K562 (cell line): ENCODE data around the gene CTBS. TPM values are rescaled to one million over a fixed set of nuclear protein-coding genes. Genes with fewer than 3 reads are reported as not detected.

ENCODE experiments used
- ELF2 ChIP-seq: fragments of 250-450 bp; sonication (Bioruptor Pico); IDR thresholded peaks from 2 replicates; pipeline ENCODE4 v1.5.0; 2021; ENCODE audit warnings: mild to moderate bottlenecking
- ETV1 ChIP-seq: fragments of 450-650 bp; conservative IDR thresholded peaks from 2 replicates; pipeline ENCODE4 v1.6.1; 2016; ENCODE audit warnings: missing genetic modification characterization, control low read depth, low read depth, missing compliant biosample characterization
- GMEB1 ChIP-seq: fragments of 250-450 bp; sonication (Bioruptor Pico); IDR thresholded peaks from 2 replicates; pipeline ENCODE4 v1.4.0; 2020; ENCODE audit warnings: mild to moderate bottlenecking
- IFI16 ChIP-seq: fragments of 250-450 bp; sonication (Bioruptor Pico); IDR thresholded peaks from 2 replicates; pipeline ENCODE4 v2.1.2; 2022; ENCODE audit warnings: mild to moderate bottlenecking, inconsistent platforms
- MLLT1 ChIP-seq, 2 experiments: fragments of 450-650 bp; IDR thresholded peaks; 2 replicates each; pipeline ENCODE4 v1.6.1; 2016
- PRDM10 ChIP-seq: fragments of 450-650 bp; IDR thresholded peaks from 2 replicates; pipeline ENCODE4 v1.6.1; 2018; ENCODE audit not compliant: partially characterized antibody
- RAD21 ChIP-seq, 2 experiments: fragments of 250-450 bp in 1 of 2; fragments of 450-650 bp in 1 of 2; sonication (Bioruptor Pico) in 1 of 2; formaldehyde crosslinking in 1 of 2; IDR thresholded peaks in 1 of 2; conservative IDR thresholded peaks in 1 of 2; 2 replicates each; pipeline versions ENCODE4 v1.4.0 to v1.8.0; 2020 to 2022; ENCODE audit warnings: mild to moderate bottlenecking in 2 of 2, moderate library complexity in 1 of 2
- THRAP3 ChIP-seq: fragments of 450-650 bp; IDR thresholded peaks from 2 replicates; pipeline ENCODE4 v1.6.1; 2016; ENCODE audit warnings: mild to moderate bottlenecking, inconsistent platforms, borderline replicate concordance
- ZBTB34 ChIP-seq: fragments of 250-450 bp; sonication (Bioruptor Pico); IDR thresholded peaks from 2 replicates; pipeline ENCODE4 v1.8.0; 2021; ENCODE audit warnings: mild to moderate bottlenecking, moderate library complexity
- ZKSCAN3 ChIP-seq: fragments of 250-450 bp; sonication (Bioruptor Pico); IDR thresholded peaks from 2 replicates; pipeline ENCODE4 v1.4.0; 2020
- ZNF398 ChIP-seq: fragments of 250-450 bp; sonication (Bioruptor Pico); IDR thresholded peaks from 2 replicates; pipeline ENCODE4 v1.8.0; 2021; ENCODE audit warnings: moderate library complexity, mild to moderate bottlenecking, inconsistent platforms
- polyA plus RNA-seq, 8 experiments: library from polyadenylated mRNA; depleted of rRNA in 4 of 8; stranded (reverse) in 5 of 8; unstranded in 3 of 8; fragments of >200 nt; fragmentation: Nextera tagmentation in 2 of 8; fragmentation: Illumina TruSeq in 1 of 8; extraction: Ambion mirVana in 2 of 8; extraction: Trizol in 1 of 8; gene quantifications; 2 replicates each; pipeline versions ENCODE4 v1.2.1 to v1.2.3, GENCODE V29; 2011 to 2014; ENCODE audit warnings: inconsistent platforms in 1 of 8, missing spikeins in 1 of 8
- total RNA-seq, 7 experiments: library from RNA; depleted of rRNA in 6 of 7; stranded (reverse); fragments of >200 nt in 6 of 7; fragmentation: Illumina TruSeq in 2 of 7; extraction: Trizol in 2 of 7; gene quantifications; 2 replicates each; pipeline versions ENCODE4 v1.2.1 to v1.2.3, GENCODE V29; 2011 to 2021; ENCODE audit warnings: low replicate concordance in 1 of 7
- TF ChIP-seq, protein P1 (sequence below): sonication (generic); IDR thresholded peaks from 2 replicates; pipeline ENCODE4 v1.6.1; 2016

CTBS gene
- total and polyA plus RNA-seq, 9 of the 15 experiments (the other 6 are each of a cell fraction or from before 2014, with no cell fraction given), result 3.0 to 19.8 (median 9.9) TPM

DNA sequence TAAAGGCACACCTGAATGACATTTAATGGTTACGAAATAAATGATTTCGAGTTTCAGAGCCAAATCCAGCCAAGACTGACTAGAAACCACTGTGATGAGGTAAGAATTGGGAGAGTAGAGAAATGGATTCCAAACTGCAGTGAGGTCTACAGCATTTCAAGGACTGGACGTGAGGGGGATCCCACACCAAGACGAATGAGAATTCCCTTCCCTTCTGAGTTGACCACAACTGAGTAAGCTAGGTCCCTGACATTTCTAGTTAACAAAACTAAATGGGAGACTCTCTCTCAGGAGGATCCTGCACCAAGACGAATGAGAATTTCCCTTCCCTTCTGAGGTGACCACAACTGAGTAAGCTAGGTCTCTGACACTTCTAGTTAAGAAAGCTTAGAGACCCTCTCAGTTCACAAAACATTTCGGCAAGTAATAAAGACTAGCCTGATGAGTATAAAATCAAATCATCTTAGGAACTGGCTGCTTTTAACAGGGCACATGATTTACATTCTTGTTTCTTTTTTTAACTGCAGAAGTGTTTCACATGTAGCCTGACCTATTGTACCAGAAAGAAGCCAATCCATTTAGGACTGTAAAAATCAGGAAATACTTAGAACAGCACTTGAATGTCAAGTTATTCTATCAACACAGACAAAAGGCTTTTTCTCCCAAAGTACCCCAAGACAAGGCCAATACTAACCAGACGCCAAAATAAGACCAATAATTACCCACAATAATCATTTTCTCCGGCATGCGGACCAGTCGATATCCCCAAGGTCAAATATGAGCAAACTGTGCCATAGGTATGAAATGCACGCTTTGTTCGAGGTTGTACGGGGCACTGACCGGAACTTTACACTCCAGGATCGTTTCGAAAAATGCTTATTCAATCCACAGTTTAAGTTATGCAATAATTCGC is 69.4 kb downstream of the CTBS start (continued):
- TF ChIP-seq MLLT1 (IDR thresholded peaks at IDR 0.05) (peak in 1 of 2 experiments; percentile 45; a peak in 1 of 4 replicates), GMEB1 (CRISPR knock-in tag) (no peak), ETV1 (tag) (0 out of 2 replicates have a peak, but pooled peaks have one; percentile 14), ZBTB34 (CRISPR knock-in tag) (no peak), ELF2 (CRISPR knock-in tag) (no peak), ZNF398 (CRISPR knock-in tag) (no peak), PRDM10 (peak; percentile 63), THRAP3 (0 out of 2 replicates have a peak, but pooled peaks have one; percentile 62), IFI16 (no peak), ZKSCAN3 (CRISPR knock-in tag) (no peak), RAD21 (CRISPR knock-in tag; conservative IDR thresholded peaks at IDR 0.05 in 1 of 2, IDR thresholded peaks at IDR 0.05 in 1 of 2) (peak in 1 of 2 experiments; percentile 28; a peak in 2 of 4 replicates)
- TF ChIP-seq, protein P1, sequence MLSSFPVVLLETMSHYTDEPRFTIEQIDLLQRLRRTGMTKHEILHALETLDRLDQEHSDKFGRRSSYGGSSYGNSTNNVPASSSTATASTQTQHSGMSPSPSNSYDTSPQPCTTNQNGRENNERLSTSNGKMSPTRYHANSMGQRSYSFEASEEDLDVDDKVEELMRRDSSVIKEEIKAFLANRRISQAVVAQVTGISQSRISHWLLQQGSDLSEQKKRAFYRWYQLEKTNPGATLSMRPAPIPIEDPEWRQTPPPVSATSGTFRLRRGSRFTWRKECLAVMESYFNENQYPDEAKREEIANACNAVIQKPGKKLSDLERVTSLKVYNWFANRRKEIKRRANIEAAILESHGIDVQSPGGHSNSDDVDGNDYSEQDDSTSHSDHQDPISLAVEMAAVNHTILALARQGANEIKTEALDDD, result peak; percentile 95
